ENCODE results near the gene MBOAT1. TPM values are rescaled to one million over a fixed set of nuclear protein-coding genes. Genes with fewer than 3 reads are reported as not detected.

MBOAT1 gene
- polyA plus RNA-seq, 1 donor (not counting 4 experiments of a cell fraction or from before 2014, with no cell fraction given) = 4.9 TPM

GRCh38 chr6:20104696-20105095 is 107.6 kb downstream of the MBOAT1 start:
- dilution Hi-C loops (cut with MboI; ENCODE audit: extremely low pct_ligation_motif_present, low sequenced_read_pairs) = no loop called here
- no peak overlapping the region for H3K27ac ChIP-seq (ENCODE audit: control insufficient read depth, insufficient read depth, low read length)
- no peaks in the 10 kb centered on the region for H3K4me1 ChIP-seq (ENCODE audit: control insufficient read depth, extremely low read depth, insufficient read depth, low read length)
- no peak for DNase-seq (ENCODE audit: low read depth, low spot score)
- H3K79me2 ChIP-seq (ENCODE audit: control insufficient read depth, insufficient read depth, low read length) = no peaks in the 10 kb centered on the region
- H3K9me3 ChIP-seq (ENCODE audit: control insufficient read depth, low read depth, low read length) = no peaks in the 10 kb centered on the region
- no peaks in the 10 kb centered on the region for H4K20me1 ChIP-seq (ENCODE audit: control insufficient read depth, extremely low read depth, insufficient read depth, low read length)
- FAIRE-seq = no peak
- peaks cover 3 to 4% of the 10 kb centered on the region in 2 experiments for H3K36me3 ChIP-seq (ENCODE audit: control insufficient read depth in 2 of 2, extremely low read depth in 1 of 2, insufficient read depth in 2 of 2, low read length in 2 of 2)
- no peak overlapping the region for H3K4me2 ChIP-seq (ENCODE audit: control insufficient read depth, extremely low read depth, insufficient read depth, low read depth, low read length)
- H3K27me3 ChIP-seq (ENCODE audit: control insufficient read depth, extremely low read depth, insufficient read depth, low read length) = no peaks in the 10 kb centered on the region
- H2AFZ ChIP-seq (ENCODE audit: control insufficient read depth, low read length) = no peak overlapping the region
- TF ChIP-seq EZH2 (IDR thresholded peaks at IDR 0.05; ENCODE audit: low read length) (no peak), CTCF (optimal IDR thresholded peaks at IDR 0.05 in 1 of 3, IDR thresholded peaks at IDR 0.05 in 1 of 3, conservative IDR thresholded peaks at IDR 0.05 in 1 of 3; ENCODE audit: extremely low read depth in 1 of 3, insufficient read depth in 2 of 3, low read length in 3 of 3) (no peak)
- H3K9ac ChIP-seq (ENCODE audit: control insufficient read depth, extremely low read depth, insufficient read depth, low read length) = no peak overlapping the region
- H3K4me3 ChIP-seq (ENCODE audit: control insufficient read depth in 2 of 3, extremely low read depth in 1 of 3, insufficient read depth in 2 of 3, low read depth in 1 of 3, low read length in 3 of 3) = no peak overlapping the region
- H3K9me1 ChIP-seq (ENCODE audit: control insufficient read depth, extremely low read depth, insufficient read depth, low read length) = no peaks in the 10 kb centered on the region

DNA sequence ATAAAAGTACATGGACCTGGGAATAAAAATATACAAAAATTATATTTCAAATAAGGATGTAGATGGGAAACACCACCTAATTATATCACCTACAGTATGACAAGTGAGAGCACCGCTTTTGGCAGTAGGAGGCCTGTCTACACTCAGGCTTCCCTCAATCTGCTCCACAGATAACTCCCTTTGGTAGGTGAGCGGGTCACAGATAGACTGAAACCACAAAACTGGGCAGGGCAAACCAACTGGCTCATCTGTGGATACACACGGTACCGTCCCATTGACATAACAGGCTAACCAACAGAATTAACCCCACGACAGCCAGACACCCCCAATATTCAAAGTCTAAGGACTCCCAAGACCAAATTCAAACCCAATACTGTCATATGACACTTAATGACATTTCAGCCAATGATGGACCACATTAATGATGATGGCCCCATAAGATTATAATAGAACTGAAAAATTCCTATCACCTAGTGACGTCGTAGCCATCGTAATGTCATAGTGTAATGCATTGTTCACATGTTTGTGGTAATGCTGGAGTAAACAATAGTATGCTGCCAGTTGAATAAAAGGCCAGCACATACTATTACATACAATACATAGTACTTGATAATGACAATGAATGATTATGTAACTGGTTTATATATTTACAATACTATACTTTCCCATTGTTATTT is 109.7 kb downstream of the MBOAT1 start:
- no peak for FAIRE-seq
- no peaks in the 10 kb centered on the region for H3K27me3 ChIP-seq (ENCODE audit: control insufficient read depth, extremely low read depth, insufficient read depth, low read length)
- H3K4me2 ChIP-seq (ENCODE audit: control insufficient read depth, extremely low read depth, insufficient read depth, low read depth, low read length) = no peak overlapping the region

More for the DNA sequence above, 109.7 kb downstream of the MBOAT1 start:
- no peaks in the 10 kb centered on the region for H4K20me1 ChIP-seq (ENCODE audit: control insufficient read depth, extremely low read depth, insufficient read depth, low read length)
- H3K4me1 ChIP-seq (ENCODE audit: control insufficient read depth, extremely low read depth, insufficient read depth, low read length) = no peaks in the 10 kb centered on the region
- TF ChIP-seq CTCF (optimal IDR thresholded peaks at IDR 0.05 in 1 of 3, IDR thresholded peaks at IDR 0.05 in 1 of 3, conservative IDR thresholded peaks at IDR 0.05 in 1 of 3; ENCODE audit: extremely low read depth in 1 of 3, insufficient read depth in 2 of 3, low read length in 3 of 3) = no peak
- no peak for TF ChIP-seq EZH2 (IDR thresholded peaks at IDR 0.05; ENCODE audit: low read length)
- H3K4me3 ChIP-seq (ENCODE audit: control insufficient read depth in 2 of 3, extremely low read depth in 1 of 3, insufficient read depth in 2 of 3, low read depth in 1 of 3, low read length in 3 of 3) = no peak overlapping the region
- no peak overlapping the region for H2AFZ ChIP-seq (ENCODE audit: control insufficient read depth, low read length)
- no peaks in the 10 kb centered on the region for H3K9me3 ChIP-seq (ENCODE audit: control insufficient read depth, low read depth, low read length)
- no peaks in the 10 kb centered on the region for H3K79me2 ChIP-seq (ENCODE audit: control insufficient read depth, insufficient read depth, low read length)
- dilution Hi-C loops (cut with MboI; ENCODE audit: extremely low pct_ligation_motif_present, low sequenced_read_pairs) = no loop called here
- no peaks in the 10 kb centered on the region for H3K9me1 ChIP-seq (ENCODE audit: control insufficient read depth, extremely low read depth, insufficient read depth, low read length)
- peaks cover 0 to 3% of the 10 kb centered on the region in 2 experiments for H3K36me3 ChIP-seq (ENCODE audit: control insufficient read depth in 2 of 2, extremely low read depth in 1 of 2, insufficient read depth in 2 of 2, low read length in 2 of 2)
- DNase-seq (ENCODE audit: low read depth, low spot score) = no peak
- no peak overlapping the region for H3K27ac ChIP-seq (ENCODE audit: control insufficient read depth, insufficient read depth, low read length)
- H3K9ac ChIP-seq (ENCODE audit: control insufficient read depth, extremely low read depth, insufficient read depth, low read length) = no peak overlapping the region
